Gastrocnemius medialis (tissue), 4 donors: ENCODE results near the gene SLC6A4.

Source experiments
- CTCF ChIP-seq, 5 experiments: fragments of 450-650 bp in 3 of 5; fragments of 200-600 bp in 2 of 5; sonication (generic) in 2 of 5; IDR thresholded peaks in 4 of 5; conservative IDR thresholded peaks in 1 of 5; 1 replicate in 4 of 5; 2 replicates in 1 of 5; pipeline ENCODE4 v1.5.1; 2016 to 2019; ENCODE audit warnings: antibody characterized with exemption in 5 of 5, mild to moderate bottlenecking in 3 of 5, moderate library complexity in 3 of 5
- POLR2A ChIP-seq, 2 donors: fragments of 450-650 bp; IDR thresholded peaks; one replicate each; pipeline ENCODE4 v1.6.1; 2017; ENCODE audit warnings: antibody characterized with exemption in 2 of 2, mild to moderate bottlenecking in 2 of 2, moderate library complexity in 2 of 2

GRCh38 chr17:30246460-30246859 is 11.0 kb upstream of the SLC6A4 start:
- TF ChIP-seq CTCF (IDR thresholded peaks at IDR 0.05 in 4 of 5, conservative IDR thresholded peaks at IDR 0.05 in 1 of 5) (no peak), POLR2A (IDR thresholded peaks at IDR 0.05) (no peak)
